ENCODE data around the gene PSTK. TPM values are rescaled to one million over a fixed set of nuclear protein-coding genes. Genes with fewer than 3 reads are reported as not detected.

Gene PSTK
- total and polyA plus RNA-seq, 2 of the 13 experiments (the other 11 are each of a cell fraction or from before 2014, with no cell fraction given), result 8.2 to 9.3 TPM

- TF ChIP-seq ZBED4 (CRISPR knock-in tag; IDR thresholded peaks at IDR 0.05; ENCODE audit: borderline replicate concordance), result peak; percentile 84
- no peak for TF ChIP-seq ZNF496 (CRISPR knock-in tag; IDR thresholded peaks at IDR 0.05; ENCODE audit: insufficient replicate concordance)
- TF ChIP-seq DZIP1 (CRISPR knock-in tag; IDR thresholded peaks at IDR 0.05), result peak; percentile 93
- TF ChIP-seq MIER2 (CRISPR knock-in tag; IDR thresholded peaks at IDR 0.05), result peak; percentile 88
- peak; percentile 80 for TF ChIP-seq ZNF414 (CRISPR knock-in tag; IDR thresholded peaks at IDR 0.05)
- TF ChIP-seq ARNT2 (CRISPR knock-in tag; IDR thresholded peaks at IDR 0.05; ENCODE audit: low read depth), result peak; percentile 99
- no peak for TF ChIP-seq LRRFIP1 (CRISPR knock-in tag; conservative IDR thresholded peaks at IDR 0.05)
- TF ChIP-seq MAZ (IDR thresholded peaks at IDR 0.05; ENCODE audit: borderline replicate concordance, low read depth, low read length), result peak; percentile 38; the same call in 1 of the 2 replicates
- peak; percentile 97 for TF ChIP-seq MAZ (CRISPR knock-in tag; IDR thresholded peaks at IDR 0.05; ENCODE audit: low read depth)
- peak; percentile 95 for TF ChIP-seq ZSCAN9 (CRISPR knock-in tag; IDR thresholded peaks at IDR 0.05; ENCODE audit: borderline replicate concordance)
- peak; percentile 75; the same call in 1 of the 2 replicates for TF ChIP-seq ZNF619 (CRISPR knock-in tag; IDR thresholded peaks at IDR 0.05)
- peak; percentile 83 for TF ChIP-seq ZNF609 (CRISPR knock-in tag; IDR thresholded peaks at IDR 0.05; ENCODE audit: borderline replicate concordance)
Measured at GRCh38 chr10:122953902-122954730, 26.1 kb upstream of the PSTK start, which contains the start of gene C10orf88 (continued).
